Type B pancreatic cell (in vitro differentiated cells): ENCODE results near the gene SRC. TPM values are rescaled to one million over a fixed set of nuclear protein-coding genes. Genes with fewer than 3 reads are reported as not detected.

ENCODE experiments used
- DNase-seq: peaks from one replicate; pipeline ENCODE4 v3.0.0; 2021; ENCODE audit warnings: mixed read lengths; ENCODE audit not compliant: unreplicated experiment; ENCODE audit errors: extremely low spot score
- H3K27ac Mint-ChIP-seq: 2 replicates; pipeline ENCODE4 v1.8.0; 2021; ENCODE audit warnings: mild to moderate bottlenecking, mixed read lengths
- H3K27me3 Mint-ChIP-seq: 2 replicates; pipeline ENCODE4 v1.8.0; 2021; ENCODE audit warnings: mixed read lengths
- H3K36me3 Mint-ChIP-seq: 2 replicates; pipeline ENCODE4 v1.8.0; 2021; ENCODE audit warnings: mixed read lengths
- H3K4me1 Mint-ChIP-seq: one replicate; pipeline ENCODE4 v1.8.0; 2021; ENCODE audit warnings: mixed read lengths; ENCODE audit not compliant: unreplicated experiment
- H3K4me3 Mint-ChIP-seq: 2 replicates; pipeline ENCODE4 v1.8.0; 2021; ENCODE audit warnings: mild to moderate bottlenecking, mixed read lengths
- H3K9me3 Mint-ChIP-seq: 2 replicates; pipeline ENCODE4 v1.8.0; 2021; ENCODE audit warnings: mixed read lengths
- total RNA-seq: library from RNA; stranded (reverse); gene quantifications from 2 replicates; pipeline ENCODE4 v1.2.1, GENCODE V29; 2021; ENCODE audit warnings: low replicate concordance
- TF ChIP-seq, protein P1 (sequence below): fragments of 200-600 bp; sonication (generic); conservative IDR thresholded peaks from 2 replicates; pipeline ENCODE4 v1.5.0; 2021; ENCODE audit warnings: antibody characterized with exemption, mild to moderate bottlenecking

SRC gene
- total RNA-seq, 1 donor from 2014 or later, result 56.0 TPM

DNA sequence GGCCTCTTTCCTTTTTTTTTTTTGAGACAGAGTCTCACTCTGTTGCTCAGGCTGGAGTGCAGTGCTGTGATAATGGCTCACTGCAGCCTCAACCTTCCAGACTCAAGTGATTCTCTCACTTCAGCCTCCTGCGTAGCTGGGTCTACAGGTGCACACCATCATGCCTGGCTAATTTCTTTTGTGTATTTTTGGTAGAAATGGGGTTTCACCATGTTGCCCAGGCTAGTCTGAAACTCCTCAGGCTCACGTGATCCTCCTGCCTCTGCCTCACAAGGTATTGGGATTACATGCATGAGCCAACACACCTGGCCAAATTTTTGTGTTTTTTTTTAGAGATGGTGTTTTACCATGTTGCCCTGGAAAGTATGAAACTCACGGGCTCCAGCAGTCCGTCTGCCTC is 29.3 kb downstream of the SRC start:
- Mint-ChIP-seq H3K27ac (no peak overlapping the region), H3K9me3 (no peaks in the 10 kb centered on the region), H3K27me3 (no peaks in the 10 kb centered on the region), H3K4me1 (peaks cover 7% of the 10 kb centered on the region), H3K36me3 (peaks cover 5% of the 10 kb centered on the region), H3K4me3 (no peak overlapping the region)
- TF ChIP-seq, protein P1, sequence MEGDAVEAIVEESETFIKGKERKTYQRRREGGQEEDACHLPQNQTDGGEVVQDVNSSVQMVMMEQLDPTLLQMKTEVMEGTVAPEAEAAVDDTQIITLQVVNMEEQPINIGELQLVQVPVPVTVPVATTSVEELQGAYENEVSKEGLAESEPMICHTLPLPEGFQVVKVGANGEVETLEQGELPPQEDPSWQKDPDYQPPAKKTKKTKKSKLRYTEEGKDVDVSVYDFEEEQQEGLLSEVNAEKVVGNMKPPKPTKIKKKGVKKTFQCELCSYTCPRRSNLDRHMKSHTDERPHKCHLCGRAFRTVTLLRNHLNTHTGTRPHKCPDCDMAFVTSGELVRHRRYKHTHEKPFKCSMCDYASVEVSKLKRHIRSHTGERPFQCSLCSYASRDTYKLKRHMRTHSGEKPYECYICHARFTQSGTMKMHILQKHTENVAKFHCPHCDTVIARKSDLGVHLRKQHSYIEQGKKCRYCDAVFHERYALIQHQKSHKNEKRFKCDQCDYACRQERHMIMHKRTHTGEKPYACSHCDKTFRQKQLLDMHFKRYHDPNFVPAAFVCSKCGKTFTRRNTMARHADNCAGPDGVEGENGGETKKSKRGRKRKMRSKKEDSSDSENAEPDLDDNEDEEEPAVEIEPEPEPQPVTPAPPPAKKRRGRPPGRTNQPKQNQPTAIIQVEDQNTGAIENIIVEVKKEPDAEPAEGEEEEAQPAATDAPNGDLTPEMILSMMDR, result no peak
- no peak for DNase-seq

DNA sequence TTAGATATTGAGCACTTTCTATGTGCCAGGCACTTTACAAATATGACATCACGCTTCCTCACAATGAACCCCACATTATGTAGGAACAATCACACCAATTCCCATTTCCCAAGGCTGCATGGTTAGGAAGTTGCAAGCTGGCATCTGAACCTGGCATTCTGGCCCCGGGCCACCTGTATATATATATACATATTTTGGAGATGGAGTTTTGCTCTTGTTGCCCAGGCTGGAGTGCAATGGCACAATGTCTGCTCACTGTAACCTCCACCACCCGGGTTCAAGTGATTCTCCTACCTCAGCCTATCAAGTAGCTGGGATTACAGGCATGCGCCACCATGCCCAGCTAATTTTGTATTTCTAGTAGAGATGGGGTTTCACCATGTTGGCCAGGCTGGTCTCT is 30.4 kb downstream of the SRC start:
- Mint-ChIP-seq H3K27ac (no peak overlapping the region), H3K4me1 (peaks cover 14% of the 10 kb centered on the region), H3K4me3 (no peak overlapping the region), H3K27me3 (no peaks in the 10 kb centered on the region), H3K36me3 (peaks cover 5% of the 10 kb centered on the region), H3K9me3 (no peaks in the 10 kb centered on the region)
- DNase-seq, result no peak
- TF ChIP-seq, protein P1, result no peak

DNA sequence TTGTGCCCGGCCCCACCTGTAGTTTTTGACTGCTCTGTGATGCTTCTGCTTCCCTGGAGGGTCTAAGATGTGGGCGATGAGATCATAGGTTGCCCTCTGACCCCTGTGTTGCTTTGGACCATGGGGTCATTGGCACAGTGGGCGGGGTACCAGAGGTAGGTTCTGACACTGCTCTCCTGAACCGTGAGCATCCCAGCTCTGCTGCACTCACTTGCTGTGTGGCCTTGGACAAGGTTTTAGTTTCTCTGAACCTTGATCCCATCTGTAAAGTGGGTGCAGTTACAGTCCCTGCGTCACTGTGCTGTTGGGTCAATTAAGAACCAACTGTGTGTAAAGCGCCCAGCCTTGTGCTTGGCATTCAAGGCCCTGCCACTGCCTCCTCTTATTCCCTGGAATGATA is 30.9 kb downstream of the SRC start:
- Mint-ChIP-seq H3K36me3 (peaks cover 5% of the 10 kb centered on the region), H3K27me3 (no peaks in the 10 kb centered on the region), H3K27ac (no peak overlapping the region), H3K4me3 (no peak overlapping the region), H3K4me1 (peaks cover 15% of the 10 kb centered on the region), H3K9me3 (no peaks in the 10 kb centered on the region)
- no peak for DNase-seq
- TF ChIP-seq, protein P1, result no peak

DNA sequence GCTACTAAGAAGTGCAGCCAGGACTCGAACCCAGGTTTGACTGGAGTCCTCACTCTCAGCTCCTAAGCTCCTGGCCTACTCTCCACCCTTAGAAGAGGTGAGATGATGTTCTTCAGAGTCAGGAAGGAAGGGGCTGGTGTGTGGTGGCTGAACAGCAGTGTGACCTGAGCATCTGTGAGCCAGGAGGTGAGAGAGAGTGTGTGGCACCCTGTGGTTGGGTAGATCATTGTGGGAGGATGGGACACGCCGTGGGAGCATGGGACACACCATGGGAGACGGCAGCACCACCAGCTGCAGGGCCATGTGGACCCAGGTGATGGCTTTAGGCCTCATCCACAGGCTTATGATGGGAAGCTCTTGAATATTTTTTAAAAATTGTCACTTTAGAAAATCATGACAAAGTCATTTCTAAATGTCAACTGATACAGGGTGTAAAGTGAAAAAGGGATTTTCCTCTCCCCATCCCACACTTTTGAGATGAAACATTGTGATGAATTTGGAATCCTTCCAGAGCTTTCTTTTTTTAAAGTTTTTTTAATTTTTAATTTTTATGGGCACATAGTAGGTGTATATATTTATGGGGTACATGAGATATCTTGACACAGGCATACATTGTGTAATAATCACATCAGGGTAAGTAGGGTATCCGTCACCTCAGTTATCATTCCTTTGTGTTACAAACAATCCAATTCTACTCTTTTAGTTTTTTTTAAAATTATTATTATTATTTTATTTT is 31.6 kb downstream of the SRC start:
- peaks cover 22% of the 10 kb centered on the region for H3K4me1 Mint-ChIP-seq
- H3K9me3 Mint-ChIP-seq, result no peaks in the 10 kb centered on the region
- TF ChIP-seq, protein P1, result no peak
- peaks cover 6% of the 10 kb centered on the region for H3K36me3 Mint-ChIP-seq
- DNase-seq, result no peak
- H3K4me3 Mint-ChIP-seq, result no peak overlapping the region
- H3K27ac Mint-ChIP-seq, result no peak overlapping the region
- no peaks in the 10 kb centered on the region for H3K27me3 Mint-ChIP-seq

DNA sequence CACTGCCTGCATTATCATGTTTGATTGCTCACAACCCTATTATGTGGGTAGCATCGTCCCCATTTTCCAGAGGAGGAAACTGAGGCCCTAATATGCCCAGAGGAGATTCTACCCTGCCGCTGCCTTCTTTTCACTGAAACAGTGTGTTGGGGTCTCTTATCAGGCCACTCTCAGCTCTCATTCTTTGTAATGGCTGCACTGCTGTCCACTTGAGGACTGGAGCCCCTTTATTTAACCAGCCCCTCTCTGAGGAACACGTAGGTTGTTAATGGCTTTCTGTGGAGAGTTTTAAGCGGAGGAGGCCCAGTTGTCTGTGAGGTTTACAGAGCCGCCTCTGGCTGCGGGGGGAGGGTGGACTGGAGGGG is 32.5 kb downstream of the SRC start:
- no peaks in the 10 kb centered on the region for H3K27me3 Mint-ChIP-seq
- no peaks in the 10 kb centered on the region for H3K9me3 Mint-ChIP-seq
- no peak for DNase-seq
- H3K4me1 Mint-ChIP-seq, result peaks cover 23% of the 10 kb centered on the region
- H3K27ac Mint-ChIP-seq, result no peak overlapping the region
- no peak overlapping the region for H3K4me3 Mint-ChIP-seq
- peaks cover 8% of the 10 kb centered on the region for H3K36me3 Mint-ChIP-seq
- TF ChIP-seq, protein P1, result no peak
